Osteoblast (primary cell): Measurements from ENCODE around the gene HS6ST3. TPM values are rescaled to one million over a fixed set of nuclear protein-coding genes. Genes with fewer than 3 reads are reported as not detected.
"Not testable (repeated sequence)": the region's sequence is repeated elsewhere in the genome, so short reads cannot be mapped to it uniquely, and the experiment has no call there.

Experiments used
- DNase-seq: peaks from one replicate; pipeline ENCODE4 v3.0.0; 2011; ENCODE audit warnings: low spot score, mixed read lengths; ENCODE audit not compliant: insufficient read length; ENCODE audit errors: missing footprints
- H2AFZ ChIP-seq: 2 replicates; pipeline ENCODE4 v1.6.0; 2011; ENCODE audit warnings: mild to moderate bottlenecking, low read length
- H3K27ac ChIP-seq: 2 replicates; pipeline ENCODE4 v1.5.1; 2011; ENCODE audit warnings: mild to moderate bottlenecking, low read depth, low read length, moderate library complexity
- H3K27me3 ChIP-seq: 2 replicates; pipeline ENCODE4 v1.6.0; 2012; ENCODE audit warnings: mild to moderate bottlenecking, control low read depth, inconsistent platforms, low read length, moderate library complexity; ENCODE audit not compliant: insufficient read depth
- H3K36me3 ChIP-seq: 2 replicates; pipeline ENCODE4 v1.5.1; 2011; ENCODE audit warnings: mild to moderate bottlenecking, low read length, control low read depth, moderate library complexity; ENCODE audit not compliant: insufficient read depth
- H3K4me1 ChIP-seq: 2 replicates; pipeline ENCODE4 v1.5.1; 2011; ENCODE audit warnings: mild to moderate bottlenecking, low read length, control low read depth, moderate library complexity; ENCODE audit not compliant: insufficient read depth
- H3K4me2 ChIP-seq: 2 replicates; pipeline ENCODE4 v1.6.0; 2011; ENCODE audit warnings: mild to moderate bottlenecking, low read length; ENCODE audit not compliant: insufficient read depth
- H3K4me3 ChIP-seq: fragments of 200-600 bp; sonication (generic); 3 replicates; pipeline ENCODE4 v1.5.1; 2012; ENCODE audit warnings: mild to moderate bottlenecking, low read length, inconsistent platforms; ENCODE audit not compliant: insufficient read depth
- H3K79me2 ChIP-seq: 2 replicates; pipeline ENCODE4 v1.6.0; 2012; ENCODE audit warnings: mild to moderate bottlenecking, low read length, control low read depth, inconsistent platforms; ENCODE audit not compliant: insufficient read depth
- H3K9me3 ChIP-seq: 2 replicates; pipeline ENCODE4 v1.5.1; 2011; ENCODE audit warnings: low read depth, low read length, control low read depth
- H4K20me1 ChIP-seq: 2 replicates; pipeline ENCODE4 v1.6.0; 2012; ENCODE audit warnings: mild to moderate bottlenecking, low read length, control low read depth; ENCODE audit not compliant: insufficient read depth
- total RNA-seq: library from RNA; depleted of rRNA; stranded (reverse); fragments of >200 nt; gene quantifications from 2 replicates; pipeline ENCODE4 v1.2.3, GENCODE V29; 2012
- TF ChIP-seq, protein P1 (sequence below): IDR thresholded peaks from 2 replicates; pipeline ENCODE4 v1.5.1; 2011; ENCODE audit warnings: mild to moderate bottlenecking, low read depth, low read length, moderate library complexity; ENCODE audit errors: extremely low read depth

Gene HS6ST3
- total RNA-seq, 1 donor, result not detected

DNA sequence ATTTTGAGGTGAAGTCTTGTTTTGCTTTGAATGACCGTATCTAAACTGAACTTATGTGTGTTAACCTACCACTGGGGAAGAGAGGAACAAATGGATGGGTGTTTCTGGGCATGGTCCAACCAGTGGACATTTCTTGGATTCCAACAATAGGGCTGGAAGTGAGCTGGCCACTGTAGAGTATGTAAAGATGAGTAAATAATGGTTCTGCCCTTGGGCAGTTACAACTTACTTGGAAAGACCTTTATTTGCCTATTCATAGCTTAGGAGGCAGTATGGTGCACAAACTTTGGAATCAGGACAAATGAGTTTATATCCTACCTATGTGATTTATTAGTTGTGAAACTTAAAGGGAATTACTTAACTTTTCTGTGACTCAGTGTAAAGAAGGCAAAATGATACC is 429.5 kb downstream of the HS6ST3 start:
- H2AFZ ChIP-seq, result no peak overlapping the region
- no peaks in the 10 kb centered on the region for H3K27me3 ChIP-seq
- TF ChIP-seq, protein P1, sequence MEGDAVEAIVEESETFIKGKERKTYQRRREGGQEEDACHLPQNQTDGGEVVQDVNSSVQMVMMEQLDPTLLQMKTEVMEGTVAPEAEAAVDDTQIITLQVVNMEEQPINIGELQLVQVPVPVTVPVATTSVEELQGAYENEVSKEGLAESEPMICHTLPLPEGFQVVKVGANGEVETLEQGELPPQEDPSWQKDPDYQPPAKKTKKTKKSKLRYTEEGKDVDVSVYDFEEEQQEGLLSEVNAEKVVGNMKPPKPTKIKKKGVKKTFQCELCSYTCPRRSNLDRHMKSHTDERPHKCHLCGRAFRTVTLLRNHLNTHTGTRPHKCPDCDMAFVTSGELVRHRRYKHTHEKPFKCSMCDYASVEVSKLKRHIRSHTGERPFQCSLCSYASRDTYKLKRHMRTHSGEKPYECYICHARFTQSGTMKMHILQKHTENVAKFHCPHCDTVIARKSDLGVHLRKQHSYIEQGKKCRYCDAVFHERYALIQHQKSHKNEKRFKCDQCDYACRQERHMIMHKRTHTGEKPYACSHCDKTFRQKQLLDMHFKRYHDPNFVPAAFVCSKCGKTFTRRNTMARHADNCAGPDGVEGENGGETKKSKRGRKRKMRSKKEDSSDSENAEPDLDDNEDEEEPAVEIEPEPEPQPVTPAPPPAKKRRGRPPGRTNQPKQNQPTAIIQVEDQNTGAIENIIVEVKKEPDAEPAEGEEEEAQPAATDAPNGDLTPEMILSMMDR, result no peak
- no peak overlapping the region for H3K27ac ChIP-seq
- no peak for DNase-seq
- no peak overlapping the region for H3K4me2 ChIP-seq
- H3K4me3 ChIP-seq, result no peak overlapping the region
- H3K4me1 ChIP-seq, result no peaks in the 10 kb centered on the region
- no peaks in the 10 kb centered on the region for H3K36me3 ChIP-seq
- no peaks in the 10 kb centered on the region for H3K79me2 ChIP-seq
- H3K9me3 ChIP-seq, result no peaks in the 10 kb centered on the region
- H4K20me1 ChIP-seq, result no peaks in the 10 kb centered on the region

DNA sequence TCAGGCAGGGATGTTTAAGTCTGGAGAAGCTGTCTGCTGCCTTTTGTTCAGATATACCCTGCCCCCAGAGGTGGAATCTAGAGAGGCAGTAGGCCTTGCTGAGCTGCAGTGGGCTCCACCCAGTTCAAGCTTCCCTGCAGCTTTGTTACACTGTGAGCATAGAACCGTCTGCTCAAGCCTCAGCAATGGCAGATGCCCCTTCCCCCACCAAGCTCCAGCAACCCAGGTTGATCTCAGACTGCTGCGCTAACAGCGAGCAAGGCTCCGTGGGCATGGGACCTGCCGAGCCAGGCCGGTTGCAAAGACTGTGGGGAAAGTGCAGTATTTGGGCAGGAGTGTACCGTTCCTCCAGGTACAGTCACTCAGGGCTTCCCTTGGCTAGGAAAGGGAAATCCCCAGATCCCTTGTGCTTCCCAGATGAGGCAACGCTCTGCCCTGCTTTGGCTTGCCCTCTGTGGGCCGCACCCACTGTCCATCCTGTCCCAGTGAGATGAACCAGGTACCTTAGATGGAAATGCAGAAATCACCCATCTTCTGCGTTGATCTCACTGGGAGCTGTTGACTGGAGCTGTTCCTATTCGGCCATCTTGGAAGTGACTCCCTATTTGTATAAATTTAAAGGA is 434.6 kb downstream of the HS6ST3 start:
- H3K79me2 ChIP-seq, H3K27ac ChIP-seq, H3K36me3 ChIP-seq, H3K9me3 ChIP-seq, H3K4me2 ChIP-seq, H4K20me1 ChIP-seq, H3K4me1 ChIP-seq, H3K4me3 ChIP-seq, DNase-seq, H2AFZ ChIP-seq, H3K27me3 ChIP-seq: not testable (repeated sequence)

DNA sequence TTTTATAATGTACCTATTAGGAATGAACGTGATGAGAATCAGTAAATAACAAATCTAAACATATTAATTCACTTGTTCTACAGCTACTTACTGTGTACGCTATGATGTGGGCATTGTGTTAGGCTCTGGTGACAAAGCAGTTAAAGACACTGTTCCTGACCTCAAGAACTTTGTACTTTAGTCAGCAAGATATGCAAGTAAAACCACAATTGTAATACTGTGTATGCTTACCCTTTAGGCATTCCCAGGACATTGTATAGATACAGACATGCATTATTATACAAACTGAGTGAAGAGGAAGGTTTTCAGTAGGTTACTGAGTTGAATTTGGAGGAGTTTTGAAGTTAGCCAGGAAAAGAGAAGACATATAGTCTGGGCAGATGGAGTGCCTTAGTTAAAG is 435.8 kb downstream of the HS6ST3 start:
- TF ChIP-seq, protein P1, result no peak
- no peaks in the 10 kb centered on the region for H3K79me2 ChIP-seq
- H3K27ac ChIP-seq, result no peak overlapping the region
- no peak overlapping the region for H2AFZ ChIP-seq
- no peak overlapping the region for H3K4me2 ChIP-seq
- H3K9me3 ChIP-seq, result no peaks in the 10 kb centered on the region
- no peaks in the 10 kb centered on the region for H3K4me1 ChIP-seq
- DNase-seq, result no peak
- no peaks in the 10 kb centered on the region for H4K20me1 ChIP-seq
- no peaks in the 10 kb centered on the region for H3K27me3 ChIP-seq
- H3K36me3 ChIP-seq, result no peaks in the 10 kb centered on the region
- no peak overlapping the region for H3K4me3 ChIP-seq

DNA sequence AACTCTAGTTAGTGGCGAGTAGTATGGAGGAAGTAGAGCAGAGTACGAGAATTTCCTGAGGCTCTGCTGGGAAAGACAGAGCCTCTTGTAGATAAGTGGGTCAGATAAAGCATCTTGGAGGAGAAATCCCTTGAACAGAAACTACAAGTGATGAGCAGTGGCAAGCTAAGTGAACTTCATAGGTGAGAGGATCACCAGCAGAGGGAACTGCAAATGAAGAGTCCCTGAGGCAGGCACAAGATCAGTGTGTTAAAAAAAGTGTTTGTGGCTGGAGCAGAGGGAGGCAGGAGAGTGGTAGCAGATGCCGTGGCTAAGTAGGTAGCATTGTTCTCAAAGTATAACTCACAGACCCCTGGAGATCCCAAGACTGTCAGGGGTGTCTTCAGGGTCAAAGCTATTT is 437.6 kb downstream of the HS6ST3 start:
- Histone ChIP-seq H3K79me2 (no peaks in the 10 kb centered on the region), H3K27me3 (no peaks in the 10 kb centered on the region), H3K4me3 (no peak overlapping the region), H3K27ac (no peak overlapping the region), H3K9me3 (no peaks in the 10 kb centered on the region), H3K36me3 (no peaks in the 10 kb centered on the region), H3K4me1 (no peaks in the 10 kb centered on the region), H4K20me1 (no peaks in the 10 kb centered on the region), H3K4me2 (no peak overlapping the region), H2AFZ (no peak overlapping the region)
- TF ChIP-seq, protein P1, result no peak
- no peak for DNase-seq
